SK-N-SH (cell line): ENCODE data around the gene POGLUT3.

Source experiments
- CTCF ChIP-seq: fragments of 200-600 bp; sonication (generic); IDR thresholded peaks from 2 replicates; pipeline ENCODE4 v1.6.1; 2017; ENCODE audit warnings: antibody characterized with exemption, mild to moderate bottlenecking, moderate library complexity
- MXI1 ChIP-seq: IDR thresholded peaks from 2 replicates; pipeline ENCODE4 v1.6.1; 2012; ENCODE audit warnings: mild to moderate bottlenecking, low read depth, low read length, improper control_type of control experiment
- POLR2AphosphoS5 ChIP-seq: IDR thresholded peaks from 2 replicates; pipeline ENCODE4 v1.6.1; 2012; ENCODE audit warnings: low read depth, low read length
- RAD21 ChIP-seq: IDR thresholded peaks from 2 replicates; pipeline ENCODE4 v1.6.1; 2012; ENCODE audit warnings: mild to moderate bottlenecking, low read length
- RCOR1 ChIP-seq: fragments of 150-350 bp; IDR thresholded peaks from 2 replicates; pipeline ENCODE4 v1.6.1; 2017; ENCODE audit warnings: antibody characterized with exemption, low read length
- SMC3 ChIP-seq: IDR thresholded peaks from 2 replicates; pipeline ENCODE4 v1.6.1; 2012; ENCODE audit warnings: low read depth, low read length, improper control_type of control experiment

- no peak for TF ChIP-seq POLR2AphosphoS5
- no peak for TF ChIP-seq CTCF
- TF ChIP-seq RAD21 = no peak
- no peak for TF ChIP-seq RCOR1
- TF ChIP-seq SMC3 = no peak
- no peak for TF ChIP-seq MXI1
These were observed 37.3 kb upstream of the POGLUT3 start for GRCh38 chr11:108535384-108535955.
